HG03064 (cell line): ENCODE measurements around the gene NSD1.
"Not testable (repeated sequence)": the region's sequence is repeated elsewhere in the genome, so short reads cannot be mapped to it uniquely, and the experiment has no call there.

Experiments used
- ATAC-seq: cut with Tn5 transposase; IDR thresholded peaks from one replicate; pipeline ENCODE4 v1.9.1; 2021; ENCODE audit warnings: low read depth; ENCODE audit not compliant: unreplicated experiment

Gene NSD1

GRCh38 chr5:177123789-177124485 lies 9.6 kb upstream of the NSD1 start:
- ATAC-seq: peak; percentile 54

- ATAC-seq: peak; percentile 67
Observed at GRCh38 chr5:177124486-177124991, 9.0 kb upstream of the NSD1 start.

- no peak for ATAC-seq
Observed at GRCh38 chr5:177126771-177127170, 6.8 kb upstream of the NSD1 start.

GRCh38 chr5:177128551-177128981 lies 5.0 kb upstream of the NSD1 start:
- ATAC-seq: no peak

- ATAC-seq: no peak
Observed at GRCh38 chr5:177130211-177131018, 3.2 kb upstream of the NSD1 start.

- ATAC-seq: no peak
Observed at GRCh38 chr5:177131019-177131320, 2.6 kb upstream of the NSD1 start.

- ATAC-seq: no peak
Observed at GRCh38 chr5:177131352-177132135, 2.0 kb upstream of the NSD1 start.

GRCh38 chr5:177132136-177133095 lies 1.2 kb upstream of the NSD1 start:
- no peak for ATAC-seq

GRCh38 chr5:177133853-177134696 lies 502 bp downstream of the NSD1 start:
- peak; percentile 24 for ATAC-seq

- no peak for ATAC-seq
Observed at GRCh38 chr5:177134697-177135225, 1.2 kb downstream of the NSD1 start.

- ATAC-seq: no peak
Observed at GRCh38 chr5:177140312-177140711, 6.7 kb downstream of the NSD1 start.

- no peak for ATAC-seq
Observed at GRCh38 chr5:177141496-177141895, 7.9 kb downstream of the NSD1 start.

GRCh38 chr5:177142098-177142611 lies 8.6 kb downstream of the NSD1 start:
- ATAC-seq: no peak

- ATAC-seq: no peak
Observed at GRCh38 chr5:177142778-177143177, 9.2 kb downstream of the NSD1 start.

GRCh38 chr5:177146891-177147638 lies 13.5 kb downstream of the NSD1 start:
- no peak for ATAC-seq

- not testable (repeated sequence) for ATAC-seq
Observed at GRCh38 chr5:177150061-177150460, 16.5 kb downstream of the NSD1 start.

- no peak for ATAC-seq
Observed at GRCh38 chr5:177154003-177154643, 20.6 kb downstream of the NSD1 start.
